GM18505 (cell line): ENCODE measurements around the gene MORC3.
"Not testable (repeated sequence)": the region's sequence is repeated elsewhere in the genome, so short reads cannot be mapped to it uniquely, and the experiment has no call there.

Experiments used
- ATAC-seq: cut with Tn5 transposase; IDR thresholded peaks from one replicate; pipeline ENCODE4 v1.9.1; 2021; ENCODE audit not compliant: unreplicated experiment
- POLR2A ChIP-seq: IDR thresholded peaks from 4 replicates; pipeline ENCODE4 v1.6.1; 2011; ENCODE audit warnings: borderline replicate concordance; ENCODE audit not compliant: insufficient read depth, insufficient read length; ENCODE audit errors: extremely low read depth

The MORC3 gene

GRCh38 chr21:36347962-36348328 lies 27.9 kb downstream of the MORC3 start:
- no peak for ATAC-seq
- TF ChIP-seq POLR2A: no peak

GRCh38 chr21:36349315-36349714 lies 29.3 kb downstream of the MORC3 start:
- no peak for ATAC-seq
- no peak for TF ChIP-seq POLR2A

- no peak for ATAC-seq
- no peak for TF ChIP-seq POLR2A
Measured at GRCh38 chr21:36350282-36350910, 30.4 kb downstream of the MORC3 start.

- no peak for ATAC-seq
- no peak for TF ChIP-seq POLR2A
Measured at GRCh38 chr21:36354918-36355680, 35.1 kb downstream of the MORC3 start.

GRCh38 chr21:36355868-36356267 lies 35.9 kb downstream of the MORC3 start:
- ATAC-seq: no peak

GRCh38 chr21:36359185-36359584 lies 39.2 kb downstream of the MORC3 start:
- no peak for ATAC-seq
- TF ChIP-seq POLR2A: no peak

More at GRCh38 chr21:36355868-36356267, 35.9 kb downstream of the MORC3 start:
- TF ChIP-seq POLR2A: no peak

- ATAC-seq: no peak
- TF ChIP-seq POLR2A: no peak
Measured at GRCh38 chr21:36369064-36369685, 49.2 kb downstream of the MORC3 start.

- no peak for ATAC-seq
- TF ChIP-seq POLR2A: no peak
Measured at GRCh38 chr21:36375994-36376393, 56.0 kb downstream of the MORC3 start.

- ATAC-seq: no peak
- TF ChIP-seq POLR2A: no peak
Measured at GRCh38 chr21:36377391-36377842, 57.4 kb downstream of the MORC3 start.

- ATAC-seq: no peak
- TF ChIP-seq POLR2A: no peak
Measured at GRCh38 chr21:36379251-36379650, 59.3 kb downstream of the MORC3 start.

GRCh38 chr21:36381841-36382589 lies 62.0 kb downstream of the MORC3 start:
- ATAC-seq: no peak
- TF ChIP-seq POLR2A: no peak

GRCh38 chr21:36382722-36383121 lies 62.7 kb downstream of the MORC3 start:
- not testable (repeated sequence) for ATAC-seq

- ATAC-seq: no peak
- no peak for TF ChIP-seq POLR2A
Measured at GRCh38 chr21:36384885-36385232, 64.9 kb downstream of the MORC3 start.
